NT2/D1 (cell line): ENCODE data around the gene ZC3H7B.

Experiments
- DNase-seq: peaks from one replicate; pipeline ENCODE4 v3.0.0-alpha.2; 2011; ENCODE audit warnings: low read depth, low spot score
- H3K27me3 ChIP-seq: 2 replicates; pipeline ENCODE4 v1.6.0; 2011; ENCODE audit warnings: mild to moderate bottlenecking; ENCODE audit not compliant: insufficient read length, insufficient read depth
- H3K36me3 ChIP-seq: 2 replicates; pipeline ENCODE4 v1.6.1; 2011; ENCODE audit warnings: mild to moderate bottlenecking, low read length, mixed read lengths; ENCODE audit not compliant: insufficient read depth, insufficient read length
- H3K4me1 ChIP-seq: 2 replicates; pipeline ENCODE4 v1.5.1; 2011; ENCODE audit not compliant: insufficient read depth, insufficient read length
- H3K4me3 ChIP-seq: 2 replicates; pipeline ENCODE4 v1.5.1; 2011; ENCODE audit warnings: low read depth; ENCODE audit not compliant: insufficient read length
- H3K9ac ChIP-seq: 2 replicates; pipeline ENCODE4 v1.6.0; 2011; ENCODE audit warnings: low read depth; ENCODE audit not compliant: insufficient read length
- H3K9me3 ChIP-seq: 2 replicates; pipeline ENCODE4 v1.5.1; 2011; ENCODE audit warnings: mild to moderate bottlenecking, low read length; ENCODE audit not compliant: insufficient read depth
- SUZ12 ChIP-seq: IDR thresholded peaks from 2 replicates; pipeline ENCODE4 v1.6.1; 2011; ENCODE audit not compliant: insufficient read length, insufficient read depth; ENCODE audit errors: extremely low read depth
- YY1 ChIP-seq: IDR thresholded peaks from 2 replicates; pipeline ENCODE4 v1.6.1; 2011; ENCODE audit not compliant: insufficient read length, insufficient read depth
- ZNF274 ChIP-seq: IDR thresholded peaks from 2 replicates; pipeline ENCODE4 v1.6.1; 2011; ENCODE audit warnings: mild to moderate bottlenecking, low read depth, low read length

Gene ZC3H7B

DNA sequence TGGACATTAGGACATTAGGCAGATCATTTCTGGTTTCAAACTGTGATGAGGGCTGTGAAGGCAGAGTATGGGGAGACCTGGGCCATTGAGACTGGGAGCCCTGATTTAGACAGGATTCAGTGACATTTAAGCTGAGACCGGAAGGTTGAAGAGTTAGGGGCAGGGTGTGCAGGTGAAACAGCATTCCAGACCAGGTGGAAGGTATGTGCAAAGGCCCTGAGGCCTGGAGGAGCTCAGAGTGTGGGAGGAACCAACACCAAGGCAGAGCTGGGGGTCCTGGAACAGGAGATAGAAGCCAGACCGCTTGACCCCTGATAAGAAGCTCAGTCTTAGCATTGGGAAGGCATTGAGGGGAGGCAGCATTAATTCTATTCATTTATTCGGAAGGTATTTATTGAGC, 32.5 kb downstream of the ZC3H7B start:
- no peak for DNase-seq
- Histone ChIP-seq H3K27me3 (no peaks in the 10 kb centered on the region), H3K9me3 (no peaks in the 10 kb centered on the region), H3K4me1 (peaks cover 6% of the 10 kb centered on the region), H3K36me3 (peaks cover 60% of the 10 kb centered on the region), H3K9ac (no peak overlapping the region), H3K4me3 (no peak overlapping the region)
- TF ChIP-seq YY1 = no peak
- no peak for TF ChIP-seq SUZ12
- TF ChIP-seq ZNF274 = no peak

DNA sequence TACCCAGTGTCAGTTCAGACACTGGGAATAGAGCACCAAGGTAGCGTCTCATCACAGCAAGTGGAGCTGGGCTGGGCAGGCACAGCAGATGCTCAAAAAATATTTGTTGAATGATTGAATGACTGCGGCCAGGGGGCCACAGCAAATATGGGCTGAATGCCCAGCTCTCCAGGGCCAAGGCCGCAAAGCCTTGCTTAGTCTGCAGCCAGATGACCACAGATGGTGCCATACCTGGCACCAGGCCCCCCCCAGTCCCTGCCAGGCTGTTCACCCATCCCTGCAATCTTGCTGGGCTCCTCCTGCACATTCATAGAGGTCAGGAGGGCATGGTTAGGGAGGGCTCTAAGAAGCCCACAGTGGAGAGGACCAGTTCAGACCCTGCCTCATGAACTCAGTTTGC, 32.9 kb downstream of the ZC3H7B start:
- no peak for DNase-seq
- Histone ChIP-seq H3K9me3 (no peaks in the 10 kb centered on the region), H3K4me1 (peaks cover 6% of the 10 kb centered on the region), H3K27me3 (no peaks in the 10 kb centered on the region), H3K9ac (no peak overlapping the region), H3K4me3 (no peak overlapping the region), H3K36me3 (peaks cover 64% of the 10 kb centered on the region)
- TF ChIP-seq ZNF274 (no peak), SUZ12 (no peak), YY1 (no peak)

DNA sequence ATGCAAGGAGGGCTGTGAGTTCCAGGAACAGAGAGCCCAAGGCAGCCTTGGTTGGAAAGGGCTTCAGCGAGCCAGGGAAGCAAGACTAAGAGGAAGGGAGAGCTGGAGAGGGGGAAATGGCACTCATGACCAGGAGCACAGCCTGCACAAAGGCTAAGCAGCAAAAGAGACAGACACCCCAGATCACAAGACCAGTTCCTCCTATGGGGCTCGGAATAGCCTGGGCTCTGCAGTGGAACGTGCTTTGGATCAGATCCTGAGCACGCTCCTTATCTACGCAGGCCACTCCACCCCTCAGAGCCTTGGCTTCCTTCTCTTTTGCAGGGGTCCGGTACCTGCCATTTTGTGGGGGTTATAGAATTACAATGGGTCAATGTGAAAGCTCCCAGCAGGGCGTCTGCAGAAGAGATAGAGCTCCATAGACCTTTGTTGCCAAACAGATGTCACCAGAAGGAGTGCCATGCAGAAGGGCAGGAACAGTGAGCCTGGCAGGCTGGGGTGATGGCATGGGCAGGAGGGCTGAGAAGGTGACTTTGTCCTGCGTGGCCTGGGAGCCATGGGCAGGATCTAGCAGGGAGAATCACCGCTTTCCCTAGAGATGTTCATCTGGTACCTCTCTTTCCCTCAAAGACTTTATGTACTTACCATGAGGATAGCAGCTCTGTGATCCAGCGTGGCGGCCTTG, 33.8 kb downstream of the ZC3H7B start:
- Histone ChIP-seq H3K9me3 (no peaks in the 10 kb centered on the region), H3K27me3 (no peaks in the 10 kb centered on the region), H3K9ac (no peak overlapping the region), H3K36me3 (peaks cover 63% of the 10 kb centered on the region), H3K4me1 (peaks cover 6% of the 10 kb centered on the region), H3K4me3 (no peak overlapping the region)
- no peak for DNase-seq
- TF ChIP-seq SUZ12 (no peak), ZNF274 (no peak), YY1 (no peak)

DNA sequence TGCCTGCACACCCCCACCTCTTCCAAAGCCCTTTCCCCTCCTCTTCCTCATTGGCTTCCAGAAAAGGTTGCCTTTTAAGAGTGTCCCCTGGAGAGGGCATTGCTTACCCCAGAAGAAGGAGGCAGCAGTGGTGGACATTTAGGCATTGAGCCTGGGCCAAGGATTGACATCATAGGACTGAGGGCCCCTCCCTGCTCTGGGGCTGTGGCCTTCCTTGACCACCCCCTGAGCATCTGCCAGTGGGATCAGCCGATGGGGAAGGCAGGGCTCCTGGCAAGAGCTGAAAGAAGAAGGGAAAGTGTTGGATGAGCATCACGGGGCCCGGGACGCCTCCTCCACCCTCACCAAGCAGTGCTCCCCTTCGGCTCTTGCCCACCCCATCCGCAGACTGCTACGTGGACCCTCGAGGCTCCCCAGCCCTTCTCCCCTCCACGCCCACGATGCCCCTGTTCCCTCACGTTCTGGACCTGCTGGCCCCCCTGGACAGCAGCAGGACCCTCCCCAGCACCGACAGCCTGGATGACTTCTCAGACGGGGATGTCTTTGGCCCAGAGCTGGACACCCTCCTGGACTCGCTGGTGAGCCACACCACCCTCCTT, 37.4 kb downstream of the ZC3H7B start:
- no peak overlapping the region for H3K4me3 ChIP-seq
- H3K27me3 ChIP-seq = no peaks in the 10 kb centered on the region
- H3K9ac ChIP-seq = no peak overlapping the region
- peaks cover 3% of the 10 kb centered on the region for H3K4me1 ChIP-seq
- TF ChIP-seq YY1 = no peak
- H3K36me3 ChIP-seq = peaks cover 70% of the 10 kb centered on the region
- no peaks in the 10 kb centered on the region for H3K9me3 ChIP-seq
- no peak for DNase-seq

DNA sequence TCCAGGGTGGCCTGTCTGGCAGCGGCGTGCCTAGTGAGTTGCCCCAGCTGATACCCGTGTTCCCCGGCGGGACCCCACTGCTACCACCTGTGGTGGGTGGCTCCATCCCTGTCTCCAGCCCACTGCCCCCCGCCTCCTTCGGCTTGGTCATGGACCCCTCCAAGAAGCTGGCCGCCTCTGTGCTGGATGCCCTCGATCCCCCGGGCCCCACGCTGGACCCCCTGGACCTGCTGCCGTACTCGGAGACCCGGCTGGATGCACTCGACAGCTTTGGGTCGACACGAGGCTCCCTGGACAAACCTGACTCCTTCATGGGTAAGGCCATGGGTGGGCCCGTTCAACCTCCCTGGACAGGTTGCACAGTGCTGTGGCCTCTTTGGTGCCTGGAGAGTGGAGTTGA, 38.5 kb downstream of the ZC3H7B start:
- Histone ChIP-seq H3K27me3 (no peaks in the 10 kb centered on the region), H3K4me1 (no peaks in the 10 kb centered on the region), H3K9me3 (no peaks in the 10 kb centered on the region), H3K36me3 (peaks cover 69% of the 10 kb centered on the region), H3K4me3 (no peak overlapping the region), H3K9ac (no peak overlapping the region)
- no peak for DNase-seq
- TF ChIP-seq SUZ12 = no peak
- no peak for TF ChIP-seq YY1
- no peak for TF ChIP-seq ZNF274

DNA sequence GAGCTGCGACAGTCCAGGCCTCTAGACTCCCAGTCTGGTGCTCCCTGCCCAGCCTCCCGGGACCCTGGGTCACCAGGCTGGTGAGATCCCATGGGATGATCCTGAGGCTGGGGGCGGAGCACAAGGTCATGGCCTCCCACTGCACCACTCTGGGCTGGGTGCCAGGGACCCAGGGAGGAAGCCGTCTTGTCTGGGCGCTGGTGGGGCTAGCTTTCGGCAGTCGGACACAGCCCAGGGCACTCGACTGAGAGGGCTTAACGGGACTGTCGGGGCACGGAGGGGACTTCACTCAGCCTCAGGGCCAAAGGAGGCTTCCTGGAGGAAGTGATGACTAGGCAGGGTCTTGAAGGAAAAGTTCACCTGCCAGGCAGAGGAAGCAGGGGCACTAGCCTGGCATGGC, 39.0 kb downstream of the ZC3H7B start:
- no peak for DNase-seq
- Histone ChIP-seq H3K9me3 (no peaks in the 10 kb centered on the region), H3K4me3 (no peak overlapping the region), H3K4me1 (no peaks in the 10 kb centered on the region), H3K27me3 (no peaks in the 10 kb centered on the region), H3K36me3 (peaks cover 67% of the 10 kb centered on the region), H3K9ac (no peak overlapping the region)
- TF ChIP-seq ZNF274 (no peak), SUZ12 (no peak), YY1 (no peak)

DNA sequence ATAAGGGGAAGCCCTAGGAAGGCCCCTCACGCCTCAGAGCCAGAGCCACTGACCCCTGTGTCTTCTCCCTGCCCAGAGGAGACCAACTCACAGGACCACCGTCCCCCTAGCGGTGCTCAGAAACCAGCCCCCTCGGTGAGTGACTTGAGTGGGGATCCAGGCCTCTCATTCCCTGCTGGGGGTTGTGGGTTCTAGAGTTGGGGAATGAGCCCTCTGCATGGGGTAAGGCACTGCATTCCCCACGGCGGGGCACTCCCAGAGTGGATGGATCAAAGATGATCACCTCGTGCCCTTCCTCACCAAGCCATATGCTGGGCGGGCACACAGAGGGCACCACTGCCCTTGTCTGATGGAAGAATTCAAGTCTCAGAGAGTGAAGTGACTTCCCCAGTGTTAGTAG, 39.7 kb downstream of the ZC3H7B start:
- Histone ChIP-seq H3K27me3 (no peaks in the 10 kb centered on the region), H3K4me1 (no peaks in the 10 kb centered on the region), H3K9me3 (no peaks in the 10 kb centered on the region), H3K9ac (no peak overlapping the region), H3K4me3 (no peak overlapping the region), H3K36me3 (peaks cover 66% of the 10 kb centered on the region)
- TF ChIP-seq ZNF274 = no peak
- TF ChIP-seq SUZ12 = no peak
- TF ChIP-seq YY1 = no peak
- no peak for DNase-seq

DNA sequence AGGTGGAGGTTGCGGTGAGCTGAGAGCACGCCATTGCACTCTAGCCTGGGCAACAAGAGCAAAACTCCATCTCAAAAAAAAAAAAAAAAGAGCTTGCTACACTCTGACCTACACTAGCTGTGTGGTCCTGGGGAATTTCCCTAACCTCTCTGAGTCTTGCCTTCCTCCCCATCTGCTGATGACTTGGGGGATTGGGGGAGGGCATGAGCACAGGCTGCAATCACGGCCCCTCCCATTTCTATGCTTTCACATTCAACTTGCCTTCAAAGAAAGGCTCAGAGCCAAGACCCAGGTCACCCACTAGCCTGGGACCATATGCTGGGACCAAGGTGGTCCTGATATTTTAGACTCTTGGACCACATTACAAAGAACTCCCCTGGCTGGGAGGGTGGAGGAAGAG, 40.7 kb downstream of the ZC3H7B start:
- H3K4me1 ChIP-seq = no peaks in the 10 kb centered on the region
- H3K4me3 ChIP-seq = no peak overlapping the region
- no peak for DNase-seq
- H3K27me3 ChIP-seq = no peaks in the 10 kb centered on the region
- no peaks in the 10 kb centered on the region for H3K9me3 ChIP-seq
- no peak for TF ChIP-seq YY1
- TF ChIP-seq ZNF274 = no peak
- no peak for TF ChIP-seq SUZ12
- H3K36me3 ChIP-seq = peaks cover 74% of the 10 kb centered on the region
- H3K9ac ChIP-seq = no peak overlapping the region
